PC-3 (cell line): ENCODE results near the gene TTC28. TPM values are rescaled to one million over a fixed set of nuclear protein-coding genes. Genes with fewer than 3 reads are reported as not detected.
A peak's percentile ranks its signal among the peaks of the same experiment; 100 is the strongest.

ENCODE experiments used
- ATAC-seq: fragments of 200-7000 bp; cut with Tn5 transposase; 2 replicates; pipeline ENCODE4 v1.9.1; 2020; ENCODE audit warnings: mild to moderate bottlenecking, moderate library complexity
- BruUV-seq: library from RNA; stranded (reverse); fragments of 400-500 nt; replicated peaks from 2 replicates; lab custom pipeline; 2021; lab: Mats Ljungman, UMichigan
- CTCF ChIA-PET: fragments of 300-600 bp; sonication (Branson Sonifier 250); formaldehyde crosslinking; loops from one replicate; lab custom pipeline; 2022; ENCODE audit warnings: antibody characterized with exemption; lab: Charles Lee
- POLR2A ChIA-PET: fragments of 300-600 bp; sonication (Branson Sonifier 250); formaldehyde crosslinking; loops from one replicate; lab custom pipeline; 2022; ENCODE audit warnings: antibody characterized with exemption; ENCODE audit not compliant: unreplicated experiment; lab: Charles Lee
- DNase-seq: peaks from one replicate; pipeline ENCODE4 v3.0.0-alpha.2; 2015
- H2AFZ ChIP-seq: fragments of 300-600 bp; sonication (generic); 2 replicates; pipeline ENCODE4 v1.6.0; 2016; ENCODE audit warnings: antibody characterized with exemption, low read length
- H3F3A ChIP-seq: fragments of 300-600 bp; sonication (generic); one replicate; pipeline ENCODE4 v1.6.0; 2017; ENCODE audit warnings: antibody characterized with exemption, low read length, control low read depth, mild to moderate bottlenecking; ENCODE audit not compliant: unreplicated experiment
- H3K27ac ChIP-seq: fragments of 300-600 bp; sonication (generic); 2 replicates; pipeline ENCODE4 v1.5.1; 2016; ENCODE audit warnings: mild to moderate bottlenecking, low read length
- H3K27me3 ChIP-seq: fragments of 300-600 bp; sonication (generic); 2 replicates; pipeline ENCODE4 v1.6.1; 2016; ENCODE audit warnings: low read length, mixed read lengths
- H3K36me3 ChIP-seq: fragments of 300-600 bp; sonication (generic); 2 replicates; pipeline ENCODE4 v1.6.1; 2016; ENCODE audit warnings: low read depth, mixed run types, low read length, mixed read lengths
- H3K4me1 ChIP-seq: fragments of 300-600 bp; sonication (generic); 2 replicates; pipeline ENCODE4 v1.5.1; 2016; ENCODE audit warnings: low read length; ENCODE audit not compliant: insufficient read depth
- H3K4me2 ChIP-seq: fragments of 300-600 bp; sonication (generic); 2 replicates; pipeline ENCODE4 v1.6.0; 2016; ENCODE audit warnings: low read length
- H3K4me3 ChIP-seq: fragments of 300-600 bp; sonication (generic); 2 replicates; pipeline ENCODE4 v1.5.1; 2016; ENCODE audit warnings: mild to moderate bottlenecking, low read length, mixed read lengths
- H3K79me2 ChIP-seq: fragments of 300-600 bp; sonication (generic); 2 replicates; pipeline ENCODE4 v1.6.1; 2017; ENCODE audit warnings: low read length, mixed read lengths
- H3K9ac ChIP-seq: fragments of 300-600 bp; sonication (generic); 2 replicates; pipeline ENCODE4 v1.6.0; 2016; ENCODE audit warnings: mild to moderate bottlenecking, low read length
- H3K9me2 ChIP-seq: fragments of 300-600 bp; sonication (generic); replicated peaks from 2 replicates; pipeline ENCODE4 v1.6.1; 2016; ENCODE audit warnings: mixed run types, low read length, mixed read lengths
- H3K9me3 ChIP-seq: fragments of 300-600 bp; sonication (generic); 2 replicates; pipeline ENCODE4 v1.6.1; 2016; ENCODE audit warnings: low read length, mixed read lengths
- H4K20me1 ChIP-seq: fragments of 300-600 bp; sonication (generic); 2 replicates; pipeline ENCODE4 v1.6.1; 2016; ENCODE audit warnings: low read length, mixed read lengths
- CTCF ChIP-seq: fragments of 300-600 bp; sonication (generic); conservative IDR thresholded peaks from 2 replicates; pipeline ENCODE4 v1.5.1; 2017; ENCODE audit warnings: antibody characterized with exemption, low read depth, mild to moderate bottlenecking, low read length
- EZH2 ChIP-seq: fragments of 300-600 bp; sonication (generic); IDR thresholded peaks from one replicate; pipeline ENCODE4 v1.6.1; 2017; ENCODE audit warnings: antibody characterized with exemption, mild to moderate bottlenecking, low read length; ENCODE audit not compliant: unreplicated experiment
- EZH2phosphoT487 ChIP-seq: fragments of 300-600 bp; sonication (generic); IDR thresholded peaks from 2 replicates; pipeline ENCODE4 v1.6.1; 2018; ENCODE audit warnings: mild to moderate bottlenecking, antibody characterized with exemption, low read length, borderline replicate concordance
- intact Hi-C: fragments of 100-400 bp; cut with micrococcal nuclease; formaldehyde crosslinking; loops from 2 replicates; pipeline ENCODE4 v1.9.0; 2023
- total RNA-seq: library from RNA; depleted of rRNA; stranded (reverse); fragments of >200 nt; gene quantifications from 2 replicates; pipeline ENCODE4 v1.2.3, GENCODE V29; 2014

The TTC28 gene
- total RNA-seq, 1 experiment from 2014 or later = 6.3 TPM

DNA sequence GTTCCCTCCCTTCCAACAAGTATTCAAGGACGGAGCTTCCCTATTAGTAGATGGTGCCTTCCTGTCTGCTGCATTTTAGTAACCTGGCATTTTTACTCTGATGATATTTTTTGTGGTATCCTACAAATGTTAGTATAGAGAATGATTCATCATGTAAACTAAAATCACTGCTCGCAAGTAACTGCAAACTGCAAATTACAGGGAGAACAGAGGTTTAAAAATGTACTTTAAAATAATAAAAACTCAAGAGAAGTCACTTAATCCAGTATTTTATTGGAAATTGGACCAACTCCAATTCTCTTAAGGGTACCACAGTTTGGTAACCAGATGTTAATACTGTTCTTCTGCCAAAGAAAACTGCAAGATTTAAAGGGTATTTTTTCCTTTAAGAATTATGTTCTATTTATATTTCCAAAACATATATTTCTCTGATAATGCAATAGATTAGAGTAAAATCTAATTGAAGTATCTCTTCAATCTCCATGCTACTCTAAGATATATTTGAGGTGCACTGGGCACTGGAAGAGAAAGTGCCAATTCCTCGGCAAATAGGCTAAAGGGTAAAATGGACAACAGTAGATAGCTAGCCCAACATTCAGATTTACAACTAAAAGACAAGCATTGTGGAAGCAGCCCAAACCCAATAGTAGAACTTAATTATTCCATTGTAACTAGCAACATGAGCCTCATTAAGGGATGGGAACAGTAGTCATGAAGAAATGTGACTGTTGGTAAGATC, 298.0 kb downstream of the TTC28 start:
- Histone ChIP-seq H2AFZ (no peak overlapping the region), H3F3A (no peaks in the 10 kb centered on the region), H3K4me3 (no peak overlapping the region), H3K9ac (no peak overlapping the region), H4K20me1 (no peaks in the 10 kb centered on the region), H3K27ac (no peak overlapping the region), H3K4me1 (peaks cover 14% of the 10 kb centered on the region), H3K36me3 (no peaks in the 10 kb centered on the region), H3K27me3 (no peaks in the 10 kb centered on the region), H3K9me2 (no peaks in the 10 kb centered on the region), H3K9me3 (no peaks in the 10 kb centered on the region), H3K79me2 (no peaks in the 10 kb centered on the region), H3K4me2 (peak overlapping the region; percentile 40)
- intact Hi-C loops = no loop called here
- no TSS peak for BruUV-seq
- TF ChIP-seq CTCF (no peak), EZH2 (no peak), EZH2phosphoT487 (no peak)
- POLR2A ChIA-PET = interaction anchor here (0.7 kb wide), 1 partner anchor 391 kb away, joined by 8 read pairs; the partner anchor contains the start of gene CCDC117
- ATAC-seq (peak; percentile 87), DNase-seq (peak; percentile 56)
- CTCF ChIA-PET = no interaction called here

DNA sequence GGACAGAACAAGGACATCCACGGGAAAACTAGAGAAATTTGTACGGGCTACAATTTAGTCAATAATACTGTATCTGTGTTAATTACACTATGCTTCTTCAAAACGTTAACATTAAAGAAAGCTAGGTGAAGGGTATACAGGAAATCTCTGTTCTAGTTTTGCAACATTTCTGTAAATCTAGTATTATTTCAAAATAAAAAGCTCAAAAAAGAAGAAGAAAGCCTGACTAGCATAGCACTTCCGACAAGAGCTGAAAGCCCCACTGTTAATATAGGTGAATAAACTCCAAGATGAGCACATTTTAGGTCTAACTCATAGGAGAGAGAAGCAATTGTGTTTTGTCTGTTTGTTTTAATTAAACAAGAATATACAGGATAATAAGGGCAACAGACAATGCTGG, 299.7 kb downstream of the TTC28 start:
- no peak overlapping the region for H3K27ac ChIP-seq
- intact Hi-C loops = no loop called here
- no peaks in the 10 kb centered on the region for H3K9me3 ChIP-seq
- no peaks in the 10 kb centered on the region for H3K9me2 ChIP-seq
- no peaks in the 10 kb centered on the region for H4K20me1 ChIP-seq
- no peak overlapping the region for H3K9ac ChIP-seq
- H3K27me3 ChIP-seq = no peaks in the 10 kb centered on the region
- CTCF ChIA-PET = no interaction called here
- no peaks in the 10 kb centered on the region for H3K79me2 ChIP-seq
- POLR2A ChIA-PET = no interaction called here
- H3K4me1 ChIP-seq = peaks cover 14% of the 10 kb centered on the region
- no peaks in the 10 kb centered on the region for H3F3A ChIP-seq
- no peak overlapping the region for H2AFZ ChIP-seq
- no peak for DNase-seq
- ATAC-seq = no peak
- TF ChIP-seq EZH2phosphoT487 (no peak), CTCF (no peak), EZH2 (no peak)
- no TSS peak for BruUV-seq
- H3K4me3 ChIP-seq = no peak overlapping the region
- no peaks in the 10 kb centered on the region for H3K36me3 ChIP-seq
- H3K4me2 ChIP-seq = no peak overlapping the region

GRCh38 chr22:28379075-28379779, 300.4 kb downstream of the TTC28 start:
- H3K9me3 ChIP-seq = no peaks in the 10 kb centered on the region
- no peaks in the 10 kb centered on the region for H3F3A ChIP-seq
- no peak for TF ChIP-seq CTCF
- TF ChIP-seq EZH2 = no peak
- no peak for TF ChIP-seq EZH2phosphoT487
- no peaks in the 10 kb centered on the region for H4K20me1 ChIP-seq
- intact Hi-C loops = no loop called here
- CTCF ChIA-PET = no interaction called here
- H3K4me3 ChIP-seq = no peak overlapping the region
- no peak overlapping the region for H3K4me2 ChIP-seq
- no peaks in the 10 kb centered on the region for H3K27me3 ChIP-seq
- POLR2A ChIA-PET = interaction anchor here (0.6 kb wide), 1 partner anchor 71 kb away, joined by 3 read pairs; no protein-coding TSS in a partner anchor
- H3K9ac ChIP-seq = no peak overlapping the region
- no peak overlapping the region for H3K27ac ChIP-seq
- peaks cover 14% of the 10 kb centered on the region for H3K4me1 ChIP-seq
- DNase-seq (no peak), ATAC-seq (no peak)
- H3K79me2 ChIP-seq = no peaks in the 10 kb centered on the region
- no peaks in the 10 kb centered on the region for H3K36me3 ChIP-seq
- H3K9me2 ChIP-seq = no peaks in the 10 kb centered on the region
- BruUV-seq = no TSS peak
- H2AFZ ChIP-seq = no peak overlapping the region
